K562 (cell line): Measurements from ENCODE around the gene EFCAB12. TPM values are rescaled to one million over a fixed set of nuclear protein-coding genes. Genes with fewer than 3 reads are reported as not detected.
A peak's percentile ranks its signal among the peaks of the same experiment; 100 is the strongest.

ENCODE experiments used
- DEAF1 ChIP-seq: fragments of 450-650 bp; formaldehyde crosslinking; IDR thresholded peaks from 2 replicates; pipeline ENCODE4 v1.4.0; 2020; ENCODE audit warnings: mild to moderate bottlenecking, moderate library complexity
- E2F1 ChIP-seq: sonication (generic); formaldehyde crosslinking; IDR thresholded peaks from 2 replicates; pipeline ENCODE4 v1.8.1; 2023; ENCODE audit warnings: mild to moderate bottlenecking, missing genetic modification reagents, moderate library complexity
- ELF2 ChIP-seq: fragments of 250-450 bp; sonication (Bioruptor Pico); IDR thresholded peaks from 2 replicates; pipeline ENCODE4 v1.5.0; 2021; ENCODE audit warnings: mild to moderate bottlenecking
- EP300 ChIP-seq: IDR thresholded peaks from 2 replicates; pipeline ENCODE4 v1.6.1; 2012; ENCODE audit warnings: low read length, improper control_type of control experiment
- GTF2F1 ChIP-seq: IDR thresholded peaks from 2 replicates; pipeline ENCODE4 v1.6.1; 2011; ENCODE audit warnings: low read depth, low read length, improper control_type of control experiment
- HEY1 ChIP-seq: fragments of 250-450 bp; sonication (Bioruptor Pico); IDR thresholded peaks from 2 replicates; pipeline ENCODE4 v1.5.0; 2020; ENCODE audit warnings: mild to moderate bottlenecking, moderate library complexity, borderline replicate concordance
- MCM7 ChIP-seq, 2 experiments: fragments of 450-650 bp; IDR thresholded peaks; 2 replicates each; pipeline ENCODE4 v1.6.1; 2016 to 2018
- NFE2 ChIP-seq: IDR thresholded peaks from 2 replicates; pipeline ENCODE4 v1.6.1; 2014; ENCODE audit warnings: antibody characterized with exemption, low read depth
- RFX1 ChIP-seq: fragments of 450-650 bp; IDR thresholded peaks from 2 replicates; pipeline ENCODE4 v1.6.1; 2016; ENCODE audit warnings: mild to moderate bottlenecking, moderate library complexity
- SMAD2 ChIP-seq: fragments of 150-350 bp; IDR thresholded peaks from 2 replicates; pipeline ENCODE4 v1.6.1; 2014; ENCODE audit warnings: low read depth, mild to moderate bottlenecking, low read length
- TAF1 ChIP-seq: IDR thresholded peaks from 2 replicates; pipeline ENCODE4 v1.6.1; 2011; ENCODE audit warnings: mild to moderate bottlenecking, low read length, moderate library complexity; ENCODE audit not compliant: insufficient read depth, control insufficient read depth, severe bottlenecking; ENCODE audit errors: extremely low read depth
- TFE3 ChIP-seq: fragments of 450-650 bp; formaldehyde crosslinking; IDR thresholded peaks from 2 replicates; pipeline ENCODE4 v1.4.0; 2020; ENCODE audit warnings: mild to moderate bottlenecking, mixed read lengths
- ZBTB11 ChIP-seq, 3 experiments: fragments of 200-800 bp in 1 of 3; fragments of 250-450 bp in 1 of 3; fragments of 450-650 bp in 1 of 3; sonication (Bioruptor Pico) in 1 of 3; sonication (Bioruptor generic) in 1 of 3; formaldehyde crosslinking in 1 of 3; IDR thresholded peaks; 2 replicates each; pipeline versions ENCODE4 v1.6.1 to v1.8.0; 2016 to 2022; ENCODE audit warnings: mild to moderate bottlenecking in 2 of 3, missing genetic modification characterization in 2 of 3, missing compliant biosample characterization in 1 of 3, moderate library complexity in 1 of 3
- ZFP30 ChIP-seq: fragments of 250-450 bp; sonication (Bioruptor Pico); IDR thresholded peaks from 2 replicates; pipeline ENCODE4 v1.8.0; 2022; ENCODE audit warnings: moderate library complexity, mild to moderate bottlenecking, inconsistent platforms, borderline replicate concordance
- ZFP91 ChIP-seq: sonication (generic); formaldehyde crosslinking; IDR thresholded peaks from 2 replicates; pipeline ENCODE4 v1.8.0; 2022; ENCODE audit warnings: mild to moderate bottlenecking, missing genetic modification reagents
- ZFX ChIP-seq: sonication (generic); formaldehyde crosslinking; IDR thresholded peaks from 2 replicates; pipeline ENCODE4 v1.8.0; 2022; ENCODE audit warnings: mild to moderate bottlenecking, missing genetic modification reagents, moderate library complexity
- ZKSCAN8 ChIP-seq: fragments of 200-800 bp; sonication (Bioruptor generic); IDR thresholded peaks from 2 replicates; pipeline ENCODE4 v1.6.1; 2016; ENCODE audit warnings: missing genetic modification characterization, missing compliant biosample characterization
- ZNF347 ChIP-seq: fragments of 450-650 bp; formaldehyde crosslinking; IDR thresholded peaks from 2 replicates; pipeline ENCODE4 v1.4.0; 2020; ENCODE audit warnings: low read depth, mild to moderate bottlenecking, moderate library complexity
- ZNF780A ChIP-seq: fragments of 250-450 bp; sonication (Bioruptor Pico); IDR thresholded peaks from 2 replicates; pipeline ENCODE4 v1.5.0; 2021; ENCODE audit warnings: mild to moderate bottlenecking
- polyA plus RNA-seq, 8 experiments: library from polyadenylated mRNA; depleted of rRNA in 4 of 8; stranded (reverse) in 5 of 8; unstranded in 3 of 8; fragments of >200 nt; fragmentation: Nextera tagmentation in 2 of 8; fragmentation: Illumina TruSeq in 1 of 8; extraction: Ambion mirVana in 2 of 8; extraction: Trizol in 1 of 8; gene quantifications; 2 replicates each; pipeline versions ENCODE4 v1.2.1 to v1.2.3, GENCODE V29; 2011 to 2014; ENCODE audit warnings: inconsistent platforms in 1 of 8, missing spikeins in 1 of 8
- total RNA-seq, 7 experiments: library from RNA; depleted of rRNA in 6 of 7; stranded (reverse); fragments of >200 nt in 6 of 7; fragmentation: Illumina TruSeq in 2 of 7; extraction: Trizol in 2 of 7; gene quantifications; 2 replicates each; pipeline versions ENCODE4 v1.2.1 to v1.2.3, GENCODE V29; 2011 to 2021; ENCODE audit warnings: low replicate concordance in 1 of 7

Gene EFCAB12
- total and polyA plus RNA-seq, 9 of the 15 experiments (the other 6 are each of a cell fraction or from before 2014, with no cell fraction given) = 0.08 to 0.95 (median 0.56) TPM; not detected in 1

GRCh38 chr3:129439226-129439816 is 10.9 kb upstream of the EFCAB12 start (continued):
- TF ChIP-seq ZNF347 (CRISPR knock-in tag) (no peak), ZFP91 (CRISPR knock-in tag) (no peak), MCM7 (IDR thresholded peaks at IDR 0.05) (no peak), EP300 (no peak), E2F1 (no peak), SMAD2 (no peak), ZFP30 (no peak), DEAF1 (CRISPR knock-in tag) (no peak), HEY1 (CRISPR knock-in tag) (no peak), RFX1 (no peak), ZKSCAN8 (no peak), ELF2 (CRISPR knock-in tag) (no peak), NFE2 (peak; percentile 33; the same call in 1 of the 2 replicates), TFE3 (CRISPR knock-in tag) (no peak), ZNF780A (CRISPR knock-in tag) (no peak), TAF1 (no peak), ZFX (no peak), GTF2F1 (no peak), ZBTB11 (CRISPR knock-in tag; IDR thresholded peaks at IDR 0.05) (no peak)
